Psoas muscle (tissue), 8 donors: ENCODE results near the gene OSBPL5. TPM values are rescaled to one million over a fixed set of nuclear protein-coding genes. Genes with fewer than 3 reads are reported as not detected.
A peak's percentile ranks its signal among the peaks of the same experiment; 100 is the strongest.

ENCODE experiments used
- ATAC-seq, 4 donors: fragments of 200-7000 bp; cut with Tn5 transposase; one replicate each; pipeline ENCODE4 v1.9.1; 2020; ENCODE audit warnings: moderate library complexity in 3 of 4, mild to moderate bottlenecking in 2 of 4
- DNase-seq, 2 donors: peaks; one replicate each; pipeline ENCODE4 v3.0.0-alpha.2; 2020
- H3K27ac ChIP-seq: fragments of 200-600 bp; one replicate; pipeline ENCODE4 v1.8.0; 2022
- H3K27me3 ChIP-seq, 3 donors: fragments of 200-600 bp in 1 of 3; one replicate each; pipeline versions ENCODE4 v1.6.1 to v1.8.0; 2013 to 2022; ENCODE audit warnings: low read length in 2 of 3, mild to moderate bottlenecking in 2 of 3, moderate library complexity in 1 of 3; ENCODE audit not compliant: insufficient read depth in 3 of 3
- H3K36me3 ChIP-seq, 2 donors: fragments of 200-600 bp in 1 of 2; one replicate each; pipeline versions ENCODE4 v1.6.1 to v1.8.0; 2013 to 2022; ENCODE audit warnings: low read depth in 1 of 2, mild to moderate bottlenecking in 1 of 2, moderate library complexity in 1 of 2; ENCODE audit not compliant: insufficient read depth in 1 of 2
- H3K4me1 ChIP-seq: fragments of 200-600 bp; one replicate; pipeline ENCODE4 v1.8.0; 2022
- H3K4me3 ChIP-seq: fragments of 200-600 bp; one replicate; pipeline ENCODE4 v1.8.0; 2022; ENCODE audit warnings: mild to moderate bottlenecking
- H3K9me3 ChIP-seq: fragments of 200-600 bp; one replicate; pipeline ENCODE4 v1.8.0; 2022
- CTCF ChIP-seq: fragments of 200-600 bp; IDR thresholded peaks from one replicate; pipeline ENCODE4 v1.8.0; 2022; ENCODE audit warnings: antibody characterized with exemption
- WGBS, 3 donors: extraction: QIAGEN DNeasy Blood & Tissue Kit; methylation state at CpG; one replicate each; pipeline versions ENCODE4 v1.1.6 to v1.1.7; 2013; 5-methylcytosine and 5-hydroxymethylcytosine counted together
- intact Hi-C, 2 donors: fragments of 100-400 bp; cut with DNase I; formaldehyde crosslinking; loops; one replicate each; pipeline versions ENCODE4 v1.11.0 to v1.14.2; 2022
- polyA plus RNA-seq, 3 donors: library from polyadenylated mRNA; stranded (reverse); fragments of 200-250 nt; gene quantifications; one replicate each; pipeline ENCODE4 v1.2.3, GENCODE V29; 2013
- total RNA-seq, 4 donors: library from RNA; stranded (reverse); fragmentation: NEBNext Ultra II Directional in 2 of 4; extraction: Animal tissue kit (Norgen Biotek cat#: 25700) in 2 of 4; gene quantifications; one replicate each; pipeline versions ENCODE4 v1.2.1 to v1.2.4, GENCODE V29; 2021 to 2023
- donor health status: healthy with polysubstance abuse.
- donor health status: DM: no; HTN: no; CAD: no; lungs with moderate emphysema.
- donor health status: Bipolar disorder and iron deficiency.
- donor health status: healthy.
- donor health status: DM: yes; HTN: yes; CAD: no.
- donor health status: DM: no; HTN: no; CAD: no.
- donor health status: DM: no; HTN: no; CAD: no.
- donor health status: DM: yes; HTN: yes; CAD: no.

The OSBPL5 gene
- total and polyA plus RNA-seq, 7 donors = 3.4 to 12.4 (median 6.9) TPM

- WGBS, 3 donors = 74 to 79% (median 74%) methylated on average over 20 of the region's 20 CpGs
- no peak for TF ChIP-seq CTCF
- intact Hi-C loops = loop anchor here in 1 of 2 donors (10.0 kb wide), 2 partner anchors 53 to 113 kb away; partner anchors contain the start of gene CARS1
- DNase-seq (peak in 1 of 2 donors; percentile 33), ATAC-seq (no peak)
- Histone ChIP-seq H3K27ac (no peak overlapping the region), H3K4me1 (peaks cover 42% of the 10 kb centered on the region), H3K9me3 (no peaks in the 10 kb centered on the region), H3K36me3 (no peaks in the 10 kb centered on the region), H3K4me3 (no peak overlapping the region), H3K27me3 (no peaks in the 10 kb centered on the region)
Observed at GRCh38 chr11:3167143-3168119, 2.3 kb upstream of the OSBPL5 start.

GRCh38 chr11:3166268-3167142, 1.4 kb upstream of the OSBPL5 start:
- Histone ChIP-seq H3K27me3 (no peaks in the 10 kb centered on the region), H3K36me3 (no peaks in the 10 kb centered on the region), H3K4me1 (peaks cover 47% of the 10 kb centered on the region), H3K9me3 (no peaks in the 10 kb centered on the region), H3K4me3 (no peak overlapping the region), H3K27ac (no peak overlapping the region)
- ATAC-seq (no peak), DNase-seq (peak in 1 of 2 donors; percentile 47)
- WGBS, 3 donors = 86 to 91% (median 91%) methylated on average over 25 of the region's 25 CpGs
- TF ChIP-seq CTCF = no peak
- intact Hi-C loops = loop anchor here in 1 of 2 donors (10.0 kb wide), 2 partner anchors 52 to 112 kb away; partner anchors contain the start of gene CARS1

GRCh38 chr11:3165916-3166267, 782 bp upstream of the OSBPL5 start:
- H3K9me3 ChIP-seq = no peaks in the 10 kb centered on the region
- peaks cover 47% of the 10 kb centered on the region for H3K4me1 ChIP-seq
- H3K4me3 ChIP-seq = peak overlapping the region; percentile 84
- intact Hi-C loops = loop anchor here in 1 of 2 donors (10.0 kb wide), 2 partner anchors 51 to 111 kb away; partner anchors contain the start of gene CARS1
- no peak overlapping the region for H3K27ac ChIP-seq
- peak in 1 of 2 donors; percentile 41 for DNase-seq
- no peak for TF ChIP-seq CTCF
- ATAC-seq = no peak
- no peaks in the 10 kb centered on the region for H3K27me3 ChIP-seq
- WGBS, 3 donors = 78 to 84% (median 80%) methylated on average over 5 of the region's 5 CpGs
- no peaks in the 10 kb centered on the region for H3K36me3 ChIP-seq

- peak in 1 of 2 donors; percentile 56 for DNase-seq
- peak overlapping the region; percentile 84 for H3K4me3 ChIP-seq
- intact Hi-C loops = loop anchor here in 1 of 2 donors (10.0 kb wide), 2 partner anchors 50 to 110 kb away; partner anchors contain the start of gene CARS1
- H3K9me3 ChIP-seq = no peaks in the 10 kb centered on the region
- H3K4me1 ChIP-seq = peaks cover 47% of the 10 kb centered on the region
- peak overlapping the region; percentile 64 for H3K27ac ChIP-seq
- ATAC-seq = peak in 2 of 4 donors; percentile 2 to 11
- TF ChIP-seq CTCF = no peak
- no peaks in the 10 kb centered on the region for H3K27me3 ChIP-seq
- no peaks in the 10 kb centered on the region for H3K36me3 ChIP-seq
- 1 to 4% (median 3%) methylated on average over 18 to 46 of the region's 46 CpGs for WGBS, 3 donors
Observed at GRCh38 chr11:3164552-3165151, 458 bp downstream of the OSBPL5 start.
